A549 (cell line): ENCODE results near the gene SUSD1. TPM values are rescaled to one million over a fixed set of nuclear protein-coding genes. Genes with fewer than 3 reads are reported as not detected.
"Not testable (repeated sequence)": the region's sequence is repeated elsewhere in the genome, so short reads cannot be mapped to it uniquely, and the experiment has no call there.

Source experiments
- ATAC-seq, 2 experiments: fragments of 200-7000 bp in 1 of 2; fragments of >200 bp in 1 of 2; cut with Nextera tagmentation in 1 of 2; cut with Tn5 transposase in 1 of 2; 3 replicates each; pipeline versions ENCODE4 v1.8.0 to v1.9.1; 2018 to 2020; ENCODE audit warnings: mild to moderate bottlenecking in 1 of 2, moderate library complexity in 1 of 2
- CTCF ChIA-PET: fragments of 300-600 bp; sonication (Branson Sonifier 250); formaldehyde crosslinking; extraction: SDS; loops from one replicate; lab custom pipeline; 2021; ENCODE audit warnings: antibody characterized with exemption, inconsistent platforms; lab: Yijun Ruan, JAX
- POLR2A ChIA-PET: fragments of 350-600 bp; formaldehyde crosslinking; extraction: SDS; loops from one replicate; lab custom pipeline; 2021; ENCODE audit warnings: antibody characterized with exemption, inconsistent platforms; lab: Yijun Ruan, JAX
- DNase-seq, 2 experiments: peaks; one replicate each; pipeline versions ENCODE4 v3.0.0 to v3.0.0-alpha.2; 2011 to 2016; ENCODE audit warnings: low read depth in 1 of 2, low spot score in 1 of 2
- FAIRE-seq: peaks from 2 replicates; lab custom pipeline; 2011; peaks lifted over from hg19 to GRCh38; lab: Jason Lieb, UNC
- H3K27ac ChIP-seq, 2 experiments: fragments of >200 bp; sonication (Bioruptor Twin); formaldehyde crosslinking; 3 replicates each; pipeline ENCODE4 v1.5.1; 2016 to 2017
- H3K4me1 ChIP-seq: fragments of >200 bp; sonication (Bioruptor Twin); formaldehyde crosslinking; 3 replicates; pipeline ENCODE4 v1.6.1; 2016
- H3K4me2 ChIP-seq: fragments of >200 bp; sonication (Bioruptor Twin); formaldehyde crosslinking; 3 replicates; pipeline ENCODE4 v1.6.1; 2016
- H3K4me3 ChIP-seq: fragments of >200 bp; sonication (Bioruptor Twin); formaldehyde crosslinking; 3 replicates; pipeline ENCODE4 v1.5.1; 2016
- H3K9me3 ChIP-seq: fragments of >200 bp; sonication (Bioruptor Twin); formaldehyde crosslinking; 3 replicates; pipeline ENCODE4 v1.6.1; 2016
- CEBPB ChIP-seq, 2 experiments: fragments of >200 bp in 1 of 2; sonication (Bioruptor Twin) in 1 of 2; formaldehyde crosslinking in 1 of 2; IDR thresholded peaks; 2 replicates each; pipeline ENCODE4 v1.6.1; 2012 to 2016
- CHD2 ChIP-seq: fragments of 150-350 bp; IDR thresholded peaks from 2 replicates; pipeline ENCODE4 v1.6.1; 2014; ENCODE audit warnings: low read length; ENCODE audit not compliant: partially characterized antibody
- CHD4 ChIP-seq: fragments of 200-600 bp; sonication (generic); IDR thresholded peaks from 2 replicates; pipeline ENCODE4 v1.6.1; 2016; ENCODE audit warnings: antibody characterized with exemption, mild to moderate bottlenecking, borderline replicate concordance
- FOSB ChIP-seq: fragments of 250-450 bp; sonication (Bioruptor Pico); IDR thresholded peaks from 2 replicates; pipeline ENCODE4 v1.5.0; 2020; ENCODE audit warnings: mild to moderate bottlenecking, moderate library complexity
- FOSL2 ChIP-seq, 2 experiments: fragments of 450-650 bp in 1 of 2; fragments of >200 bp in 1 of 2; sonication (Bioruptor Twin) in 1 of 2; formaldehyde crosslinking; IDR thresholded peaks; 2 replicates each; pipeline versions ENCODE4 v1.5.0 to v1.6.1; 2016 to 2020; ENCODE audit warnings: mild to moderate bottlenecking in 1 of 2, moderate library complexity in 1 of 2
- FOXS1 ChIP-seq: fragments of 250-450 bp; sonication (Bioruptor Pico); IDR thresholded peaks from 2 replicates; pipeline ENCODE4 v1.5.0; 2020; ENCODE audit warnings: mild to moderate bottlenecking, moderate library complexity
- HEYL ChIP-seq: fragments of 250-450 bp; sonication (Bioruptor Pico); IDR thresholded peaks from 2 replicates; pipeline ENCODE4 v1.8.0; 2021; ENCODE audit warnings: mild to moderate bottlenecking, moderate library complexity
- HOXA7 ChIP-seq: fragments of 250-450 bp; sonication (Bioruptor Pico); IDR thresholded peaks from 2 replicates; pipeline ENCODE4 v1.5.0; 2020; ENCODE audit warnings: mild to moderate bottlenecking, moderate library complexity
- HOXB13 ChIP-seq: fragments of 250-450 bp; sonication (Bioruptor Pico); IDR thresholded peaks from 2 replicates; pipeline ENCODE4 v1.5.0; 2020; ENCODE audit warnings: low read depth, mild to moderate bottlenecking, moderate library complexity
- JUN ChIP-seq, 2 experiments: fragments of >200 bp; sonication (Bioruptor Twin); formaldehyde crosslinking; IDR thresholded peaks; 2 replicates in 1 of 2; 3 replicates in 1 of 2; pipeline ENCODE4 v1.6.1; 2016 to 2017
- JUNB ChIP-seq: fragments of >200 bp; sonication (Bioruptor Twin); formaldehyde crosslinking; IDR thresholded peaks from 2 replicates; pipeline ENCODE4 v1.6.1; 2016
- KDM1A ChIP-seq: fragments of 200-600 bp; sonication (generic); IDR thresholded peaks from 2 replicates; pipeline ENCODE4 v1.6.1; 2016; ENCODE audit warnings: low read depth, mild to moderate bottlenecking
- MAFK ChIP-seq: fragments of 450-650 bp; IDR thresholded peaks from 2 replicates; pipeline ENCODE4 v1.6.1; 2014; ENCODE audit not compliant: partially characterized antibody
- PHF8 ChIP-seq: fragments of 200-600 bp; sonication (generic); IDR thresholded peaks from 2 replicates; pipeline ENCODE4 v1.6.1; 2016; ENCODE audit warnings: low read depth, mild to moderate bottlenecking, antibody characterized with exemption, moderate library complexity, borderline replicate concordance
- POLR2A ChIP-seq: IDR thresholded peaks from 2 replicates; pipeline ENCODE4 v1.6.1; 2012; ENCODE audit warnings: mild to moderate bottlenecking, low read length
- RARB ChIP-seq: fragments of 250-450 bp; sonication (Bioruptor Pico); IDR thresholded peaks from 2 replicates; pipeline ENCODE4 v1.8.0; 2021; ENCODE audit warnings: mild to moderate bottlenecking, moderate library complexity
- RFX5 ChIP-seq: fragments of 450-650 bp; IDR thresholded peaks from 2 replicates; pipeline ENCODE4 v1.7.1; 2014; ENCODE audit warnings: antibody characterized with exemption, mild to moderate bottlenecking, moderate library complexity
- RNF2 ChIP-seq: fragments of 200-600 bp; sonication (generic); IDR thresholded peaks from 2 replicates; pipeline ENCODE4 v1.6.1; 2016; ENCODE audit warnings: low read depth, mild to moderate bottlenecking, antibody characterized with exemption, moderate library complexity, borderline replicate concordance
- TP53 ChIP-seq: fragments of 250-450 bp; sonication (Bioruptor Pico); IDR thresholded peaks from 2 replicates; pipeline ENCODE4 v1.5.0; 2021; ENCODE audit warnings: mild to moderate bottlenecking, moderate library complexity
- ZFP36 ChIP-seq: fragments of 450-650 bp; IDR thresholded peaks from 2 replicates; pipeline ENCODE4 v1.6.1; 2014; ENCODE audit warnings: borderline replicate concordance; ENCODE audit not compliant: partially characterized antibody
- WGBS: methylation state at CpG from one replicate; pipeline ENCODE4 v1.1.6; 2017; ENCODE audit errors: missing lambda C conversion rate; 5-methylcytosine and 5-hydroxymethylcytosine counted together
- polyA plus RNA-seq, 4 experiments: library from polyadenylated mRNA; depleted of rRNA in 3 of 4; stranded (reverse); fragments of >200 nt; fragmentation: RNase III in 1 of 4; extraction: RNeasy Plus Mini Kit Qiagen cat#74134 plus additional on column Dnase treatment in 1 of 4; gene quantifications; 2 replicates in 3 of 4; 3 replicates in 1 of 4; pipeline ENCODE4 v1.2.3, GENCODE V29; 2011 to 2017
- TF ChIP-seq, protein P1 (sequence below): IDR thresholded peaks from 2 replicates; pipeline ENCODE4 v1.6.1; 2012; ENCODE audit warnings: low read depth, borderline replicate concordance
- TF ChIP-seq, protein P2 (sequence below): fragments of >200 bp; sonication (Bioruptor Twin); formaldehyde crosslinking; IDR thresholded peaks from 3 replicates; pipeline ENCODE4 v1.5.1; 2016
- TF ChIP-seq, protein P3 (sequence below): IDR thresholded peaks from 2 replicates; pipeline ENCODE4 v1.6.1; 2012
- TF ChIP-seq, protein P4 (sequence below): fragments of 150-350 bp; IDR thresholded peaks from 2 replicates; pipeline ENCODE4 v1.6.1; 2014; ENCODE audit warnings: low read depth, mild to moderate bottlenecking, low read length

SUSD1 gene
- polyA plus RNA-seq, 2 of the 4 experiments (the other 2 are of a cell fraction), result 15.7 to 18.6 TPM

DNA sequence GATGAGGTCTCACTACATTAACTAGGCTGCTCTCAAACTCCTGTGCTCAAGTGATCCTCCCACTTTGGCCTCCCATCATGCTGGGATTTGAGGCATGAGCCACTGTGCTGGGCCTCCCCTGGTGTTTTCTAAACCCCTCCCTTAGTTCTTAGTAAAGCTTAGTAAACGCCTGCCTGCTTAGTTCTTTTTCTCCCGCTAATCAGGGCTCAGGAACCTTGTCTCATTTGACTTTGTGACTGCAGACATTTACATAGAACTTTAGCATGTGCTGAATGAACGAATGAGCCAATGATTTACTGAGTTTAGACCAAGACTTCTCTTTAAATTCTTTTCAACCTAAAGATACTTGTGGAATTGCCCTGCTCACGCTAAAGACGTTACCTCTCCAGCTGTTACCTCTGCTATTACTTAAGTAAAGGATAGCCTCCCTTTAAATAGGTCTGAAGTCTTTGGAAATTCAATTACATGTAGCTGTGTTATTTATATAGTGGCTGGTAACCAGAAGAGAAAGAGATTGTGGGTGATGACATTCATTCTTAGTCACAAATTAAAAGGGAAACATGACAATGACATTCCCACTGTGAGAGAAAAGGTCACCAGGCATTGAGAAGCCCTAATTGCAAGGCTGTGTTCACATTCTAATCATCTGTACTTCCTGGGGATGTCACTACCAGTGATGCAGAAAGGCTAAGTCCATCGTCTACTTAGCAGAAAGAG, 18.6 kb upstream of the SUSD1 start:
- TF ChIP-seq MAFK (no peak), JUN (IDR thresholded peaks at IDR 0.05) (no peak), HEYL (no peak), FOSL2 (IDR thresholded peaks at IDR 0.05) (no peak), FOSL2 (CRISPR knock-in tag; IDR thresholded peaks at IDR 0.05) (no peak), FOSB (CRISPR knock-in tag) (no peak), JUNB (no peak), CHD2 (no peak), ZFP36 (no peak), POLR2A (no peak), PHF8 (no peak), RNF2 (no peak), RFX5 (no peak), HOXB13 (CRISPR knock-in tag) (no peak), TP53 (CRISPR knock-in tag) (no peak), CEBPB (IDR thresholded peaks at IDR 0.05) (no peak), RARB (no peak)
- TF ChIP-seq, protein P1, sequence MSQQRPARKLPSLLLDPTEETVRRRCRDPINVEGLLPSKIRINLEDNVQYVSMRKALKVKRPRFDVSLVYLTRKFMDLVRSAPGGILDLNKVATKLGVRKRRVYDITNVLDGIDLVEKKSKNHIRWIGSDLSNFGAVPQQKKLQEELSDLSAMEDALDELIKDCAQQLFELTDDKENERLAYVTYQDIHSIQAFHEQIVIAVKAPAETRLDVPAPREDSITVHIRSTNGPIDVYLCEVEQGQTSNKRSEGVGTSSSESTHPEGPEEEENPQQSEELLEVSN, result no peak
- TF ChIP-seq, protein P2, sequence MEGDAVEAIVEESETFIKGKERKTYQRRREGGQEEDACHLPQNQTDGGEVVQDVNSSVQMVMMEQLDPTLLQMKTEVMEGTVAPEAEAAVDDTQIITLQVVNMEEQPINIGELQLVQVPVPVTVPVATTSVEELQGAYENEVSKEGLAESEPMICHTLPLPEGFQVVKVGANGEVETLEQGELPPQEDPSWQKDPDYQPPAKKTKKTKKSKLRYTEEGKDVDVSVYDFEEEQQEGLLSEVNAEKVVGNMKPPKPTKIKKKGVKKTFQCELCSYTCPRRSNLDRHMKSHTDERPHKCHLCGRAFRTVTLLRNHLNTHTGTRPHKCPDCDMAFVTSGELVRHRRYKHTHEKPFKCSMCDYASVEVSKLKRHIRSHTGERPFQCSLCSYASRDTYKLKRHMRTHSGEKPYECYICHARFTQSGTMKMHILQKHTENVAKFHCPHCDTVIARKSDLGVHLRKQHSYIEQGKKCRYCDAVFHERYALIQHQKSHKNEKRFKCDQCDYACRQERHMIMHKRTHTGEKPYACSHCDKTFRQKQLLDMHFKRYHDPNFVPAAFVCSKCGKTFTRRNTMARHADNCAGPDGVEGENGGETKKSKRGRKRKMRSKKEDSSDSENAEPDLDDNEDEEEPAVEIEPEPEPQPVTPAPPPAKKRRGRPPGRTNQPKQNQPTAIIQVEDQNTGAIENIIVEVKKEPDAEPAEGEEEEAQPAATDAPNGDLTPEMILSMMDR, result no peak
- WGBS, result 91% methylated on average over 6 of the region's 6 CpGs
- no peak overlapping the region for H3K4me2 ChIP-seq
- no peak for DNase-seq
- CTCF ChIA-PET, result interaction anchor here (1.0 to 2.3 kb wide), 6 partner anchors 10 to 168 kb away, joined by 3 to 5 read pairs (median 3); partner anchors contain the start of gene PTBP3
- H3K27ac ChIP-seq, result no peak overlapping the region
- no peak for ATAC-seq
- H3K4me3 ChIP-seq, result no peak overlapping the region
- POLR2A ChIA-PET, result no interaction called here
- no peaks in the 10 kb centered on the region for H3K9me3 ChIP-seq
- no peaks in the 10 kb centered on the region for H3K4me1 ChIP-seq
- peak; percentile 18 for FAIRE-seq

DNA sequence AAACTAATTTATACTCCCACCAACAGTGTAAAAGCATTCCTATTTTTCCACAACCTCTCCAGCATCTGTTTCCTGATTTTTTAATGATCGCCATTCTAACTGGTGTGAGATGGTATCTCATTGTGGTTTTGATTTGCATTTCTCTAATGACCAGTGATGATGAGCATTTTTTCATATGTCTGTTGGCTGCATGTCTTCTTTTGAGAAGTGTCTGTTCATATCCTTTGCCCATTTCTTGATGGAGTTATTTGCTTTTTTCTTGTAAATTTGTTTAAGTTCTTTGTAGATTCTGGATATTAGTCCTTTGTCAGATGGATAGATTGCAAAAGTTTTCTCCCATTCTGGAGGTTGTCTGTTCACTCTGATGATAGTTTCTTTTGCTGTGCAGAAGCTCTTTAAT, 15.2 kb upstream of the SUSD1 start:
- 92% methylated on average over 1 of the region's 1 CpG for WGBS
- H3K4me2 ChIP-seq, H3K4me1 ChIP-seq, POLR2A ChIA-PET, H3K4me3 ChIP-seq, FAIRE-seq, H3K9me3 ChIP-seq, DNase-seq, H3K27ac ChIP-seq, ATAC-seq: not testable (repeated sequence)
- CTCF ChIA-PET, result interaction anchor here (0.9 kb wide), 1 partner anchor 97 kb away, joined by 3 read pairs; no protein-coding TSS in a partner anchor

DNA sequence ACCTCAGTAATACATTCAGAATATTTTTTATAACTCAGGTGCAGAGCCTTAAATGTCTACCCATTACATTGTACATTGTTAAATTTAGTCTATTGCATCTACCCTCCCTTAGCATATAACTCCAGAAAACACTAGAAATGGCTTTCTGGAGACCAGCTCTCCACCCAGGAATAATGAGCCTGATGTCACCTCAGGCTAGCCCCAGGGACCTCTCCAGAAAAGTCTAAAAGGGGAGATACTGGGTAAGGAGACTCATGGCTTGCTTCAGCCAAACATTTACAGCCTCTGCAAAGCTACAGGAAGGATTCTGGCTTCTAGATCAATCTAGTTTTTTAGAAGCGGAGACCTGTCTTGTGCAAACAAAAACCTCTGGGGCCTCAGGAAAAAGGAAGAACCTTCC, 13.8 kb upstream of the SUSD1 start:
- H3K27ac ChIP-seq, result peak overlapping the region in 1 of 2 experiments; percentile 3; a peak in 1 of 6 replicates
- WGBS, result 93% methylated on average over 1 of the region's 1 CpG
- CTCF ChIA-PET, result interaction anchor here (0.7 to 1.5 kb wide), 4 partner anchors 18 to 91 kb away, joined by 3 to 5 read pairs (median 4); no protein-coding TSS in a partner anchor
- H3K4me2 ChIP-seq, result no peak overlapping the region
- H3K4me3 ChIP-seq, result no peak overlapping the region
- no peaks in the 10 kb centered on the region for H3K4me1 ChIP-seq
- no peak for FAIRE-seq
- TF ChIP-seq FOSB (CRISPR knock-in tag), result no peak
- TF ChIP-seq, protein P1, result no peak
- TF ChIP-seq HOXA7, result no peak
- TF ChIP-seq FOXS1 (CRISPR knock-in tag), result no peak
- no peak for TF ChIP-seq HEYL
- TF ChIP-seq RFX5, result no peak
- TF ChIP-seq KDM1A, result no peak
- TF ChIP-seq HOXB13 (CRISPR knock-in tag), result no peak
- TF ChIP-seq, protein P3, sequence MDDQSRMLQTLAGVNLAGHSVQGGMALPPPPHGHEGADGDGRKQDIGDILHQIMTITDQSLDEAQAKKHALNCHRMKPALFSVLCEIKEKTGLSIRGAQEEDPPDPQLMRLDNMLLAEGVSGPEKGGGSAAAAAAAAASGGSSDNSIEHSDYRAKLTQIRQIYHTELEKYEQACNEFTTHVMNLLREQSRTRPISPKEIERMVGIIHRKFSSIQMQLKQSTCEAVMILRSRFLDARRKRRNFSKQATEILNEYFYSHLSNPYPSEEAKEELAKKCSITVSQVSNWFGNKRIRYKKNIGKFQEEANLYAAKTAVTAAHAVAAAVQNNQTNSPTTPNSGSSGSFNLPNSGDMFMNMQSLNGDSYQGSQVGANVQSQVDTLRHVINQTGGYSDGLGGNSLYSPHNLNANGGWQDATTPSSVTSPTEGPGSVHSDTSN, result no peak
- TF ChIP-seq, protein P4, sequence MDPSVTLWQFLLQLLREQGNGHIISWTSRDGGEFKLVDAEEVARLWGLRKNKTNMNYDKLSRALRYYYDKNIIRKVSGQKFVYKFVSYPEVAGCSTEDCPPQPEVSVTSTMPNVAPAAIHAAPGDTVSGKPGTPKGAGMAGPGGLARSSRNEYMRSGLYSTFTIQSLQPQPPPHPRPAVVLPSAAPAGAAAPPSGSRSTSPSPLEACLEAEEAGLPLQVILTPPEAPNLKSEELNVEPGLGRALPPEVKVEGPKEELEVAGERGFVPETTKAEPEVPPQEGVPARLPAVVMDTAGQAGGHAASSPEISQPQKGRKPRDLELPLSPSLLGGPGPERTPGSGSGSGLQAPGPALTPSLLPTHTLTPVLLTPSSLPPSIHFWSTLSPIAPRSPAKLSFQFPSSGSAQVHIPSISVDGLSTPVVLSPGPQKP, result no peak
- no peak for TF ChIP-seq CHD4
- no peak for TF ChIP-seq ZFP36
- TF ChIP-seq, protein P2, result no peak
- no peak for TF ChIP-seq JUNB
- TF ChIP-seq, all 56 proteins: peak for 0
- DNase-seq (no peak), ATAC-seq (no peak)
- no peaks in the 10 kb centered on the region for H3K9me3 ChIP-seq
- POLR2A ChIA-PET, result no interaction called here
